Liver (tissue), 3 donors: ENCODE results near the gene YLPM1.

Experiments used
- ATF3 ChIP-seq: IDR thresholded peaks from 2 replicates; pipeline ENCODE4 v1.6.1; 2016; ENCODE audit warnings: antibody characterized with exemption
- FOXA1 ChIP-seq: IDR thresholded peaks from 2 replicates; pipeline ENCODE4 v1.6.1; 2016; ENCODE audit warnings: antibody characterized with exemption
- RAD21 ChIP-seq, 2 donors: IDR thresholded peaks; 2 replicates each; pipeline ENCODE4 v1.6.1; 2016; ENCODE audit warnings: antibody characterized with exemption in 2 of 2, mild to moderate bottlenecking in 2 of 2
- YY1 ChIP-seq: IDR thresholded peaks from 2 replicates; pipeline ENCODE4 v1.6.1; 2016; ENCODE audit warnings: antibody characterized with exemption, mild to moderate bottlenecking
- TF ChIP-seq, protein P1 (sequence below): IDR thresholded peaks from 2 replicates; pipeline ENCODE4 v1.6.1; 2016; ENCODE audit warnings: antibody characterized with exemption
- TF ChIP-seq, protein P2 (sequence below): fragments of 150-350 bp; IDR thresholded peaks from 2 replicates; pipeline ENCODE4 v1.5.1; 2017; ENCODE audit warnings: improper control_type of control experiment, low read depth, low read length; ENCODE audit not compliant: missing input control
- TF ChIP-seq, protein P3 (sequence below): IDR thresholded peaks from 2 replicates; pipeline ENCODE4 v1.6.1; 2016; ENCODE audit warnings: antibody characterized with exemption
- donor health status: healthy.
- donor health status: healthy.

- TF ChIP-seq, protein P1, sequence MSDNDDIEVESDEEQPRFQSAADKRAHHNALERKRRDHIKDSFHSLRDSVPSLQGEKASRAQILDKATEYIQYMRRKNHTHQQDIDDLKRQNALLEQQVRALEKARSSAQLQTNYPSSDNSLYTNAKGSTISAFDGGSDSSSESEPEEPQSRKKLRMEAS = no peak
- TF ChIP-seq RAD21 (IDR thresholded peaks at IDR 0.05) (no peak), YY1 (no peak), ATF3 (no peak), FOXA1 (no peak)
- TF ChIP-seq, protein P2, sequence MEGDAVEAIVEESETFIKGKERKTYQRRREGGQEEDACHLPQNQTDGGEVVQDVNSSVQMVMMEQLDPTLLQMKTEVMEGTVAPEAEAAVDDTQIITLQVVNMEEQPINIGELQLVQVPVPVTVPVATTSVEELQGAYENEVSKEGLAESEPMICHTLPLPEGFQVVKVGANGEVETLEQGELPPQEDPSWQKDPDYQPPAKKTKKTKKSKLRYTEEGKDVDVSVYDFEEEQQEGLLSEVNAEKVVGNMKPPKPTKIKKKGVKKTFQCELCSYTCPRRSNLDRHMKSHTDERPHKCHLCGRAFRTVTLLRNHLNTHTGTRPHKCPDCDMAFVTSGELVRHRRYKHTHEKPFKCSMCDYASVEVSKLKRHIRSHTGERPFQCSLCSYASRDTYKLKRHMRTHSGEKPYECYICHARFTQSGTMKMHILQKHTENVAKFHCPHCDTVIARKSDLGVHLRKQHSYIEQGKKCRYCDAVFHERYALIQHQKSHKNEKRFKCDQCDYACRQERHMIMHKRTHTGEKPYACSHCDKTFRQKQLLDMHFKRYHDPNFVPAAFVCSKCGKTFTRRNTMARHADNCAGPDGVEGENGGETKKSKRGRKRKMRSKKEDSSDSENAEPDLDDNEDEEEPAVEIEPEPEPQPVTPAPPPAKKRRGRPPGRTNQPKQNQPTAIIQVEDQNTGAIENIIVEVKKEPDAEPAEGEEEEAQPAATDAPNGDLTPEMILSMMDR = no peak
- TF ChIP-seq, protein P3, sequence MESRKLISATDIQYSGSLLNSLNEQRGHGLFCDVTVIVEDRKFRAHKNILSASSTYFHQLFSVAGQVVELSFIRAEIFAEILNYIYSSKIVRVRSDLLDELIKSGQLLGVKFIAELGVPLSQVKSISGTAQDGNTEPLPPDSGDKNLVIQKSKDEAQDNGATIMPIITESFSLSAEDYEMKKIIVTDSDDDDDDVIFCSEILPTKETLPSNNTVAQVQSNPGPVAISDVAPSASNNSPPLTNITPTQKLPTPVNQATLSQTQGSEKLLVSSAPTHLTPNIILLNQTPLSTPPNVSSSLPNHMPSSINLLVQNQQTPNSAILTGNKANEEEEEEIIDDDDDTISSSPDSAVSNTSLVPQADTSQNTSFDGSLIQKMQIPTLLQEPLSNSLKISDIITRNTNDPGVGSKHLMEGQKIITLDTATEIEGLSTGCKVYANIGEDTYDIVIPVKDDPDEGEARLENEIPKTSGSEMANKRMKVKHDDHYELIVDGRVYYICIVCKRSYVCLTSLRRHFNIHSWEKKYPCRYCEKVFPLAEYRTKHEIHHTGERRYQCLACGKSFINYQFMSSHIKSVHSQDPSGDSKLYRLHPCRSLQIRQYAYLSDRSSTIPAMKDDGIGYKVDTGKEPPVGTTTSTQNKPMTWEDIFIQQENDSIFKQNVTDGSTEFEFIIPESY = no peak
Observed at GRCh38 chr14:74771399-74771798, 8.3 kb downstream of the YLPM1 start.
